ENCODE data around the gene PRDX3. TPM values are rescaled to one million over a fixed set of nuclear protein-coding genes. Genes with fewer than 3 reads are reported as not detected.

Gene PRDX3
- polyA plus RNA-seq, 2 of the 4 experiments (the other 2 are of a cell fraction), result 432 to 673 TPM

DNA sequence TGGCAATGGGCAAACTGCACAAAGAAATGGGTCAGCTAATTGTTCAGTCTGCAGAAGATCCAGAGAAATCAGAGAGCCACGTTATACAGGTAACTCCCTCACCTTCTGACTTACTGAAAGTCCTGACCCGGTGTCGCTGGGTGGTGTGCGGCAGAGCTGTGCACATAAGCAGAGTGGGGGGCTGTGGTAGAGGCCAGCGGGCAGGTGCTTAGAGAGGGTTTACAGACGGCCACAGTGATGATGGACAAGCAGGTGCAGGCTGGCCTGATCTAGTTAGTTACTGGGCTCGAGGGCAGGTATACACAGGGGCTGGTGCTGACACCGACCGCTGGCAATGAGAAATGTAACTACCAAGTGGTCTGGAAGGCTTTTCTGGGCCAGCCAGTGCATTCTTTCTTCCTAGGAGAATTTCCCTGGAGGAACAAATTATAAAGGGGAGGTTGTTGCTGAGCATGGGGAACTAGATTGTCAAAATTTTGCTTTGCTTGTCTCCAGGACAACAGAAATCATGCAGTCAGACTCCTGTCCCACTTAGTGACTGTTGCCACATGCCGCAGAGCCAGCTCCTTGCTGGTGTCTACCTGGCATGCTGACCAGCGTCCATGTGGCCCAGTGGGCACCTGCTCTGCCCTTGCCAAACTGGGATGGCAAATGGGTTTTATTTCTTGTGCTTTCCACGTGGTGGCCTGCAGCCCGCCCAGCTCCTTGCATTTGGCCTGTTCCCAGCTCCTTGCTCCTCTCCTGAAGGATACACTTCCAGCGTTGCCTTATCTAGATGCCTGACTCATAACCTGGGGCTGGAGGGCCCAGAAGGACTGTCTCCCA is 45.9 kb downstream of the PRDX3 start:
- POLR2A ChIA-PET, result interaction anchor here (1.0 kb wide), 1 partner anchor 29 kb away, joined by 3 read pairs; the partner anchor contains the start of gene DENND10
- DNase-seq (ENCODE audit: low read depth in 1 of 2, low spot score in 1 of 2), result no peak
- ATAC-seq, result no peak; a peak in 3 of 6 replicates
- H3K4me3 ChIP-seq, result no peak overlapping the region
- FAIRE-seq, result no peak
- CTCF ChIA-PET, result interaction anchor here (1.0 kb wide), 2 partner anchors 72 to 312 kb away, joined by 3 to 4 read pairs; no protein-coding TSS in a partner anchor
- no peak overlapping the region for H3K4me2 ChIP-seq
- H3K27ac ChIP-seq, result peak overlapping the region in 1 of 2 experiments; percentile 84; a peak in 3 of 6 replicates
- H3K4me1 ChIP-seq, result peaks cover 12% of the 10 kb centered on the region
- no peaks in the 10 kb centered on the region for H3K9me3 ChIP-seq
- TF ChIP-seq, protein P1, sequence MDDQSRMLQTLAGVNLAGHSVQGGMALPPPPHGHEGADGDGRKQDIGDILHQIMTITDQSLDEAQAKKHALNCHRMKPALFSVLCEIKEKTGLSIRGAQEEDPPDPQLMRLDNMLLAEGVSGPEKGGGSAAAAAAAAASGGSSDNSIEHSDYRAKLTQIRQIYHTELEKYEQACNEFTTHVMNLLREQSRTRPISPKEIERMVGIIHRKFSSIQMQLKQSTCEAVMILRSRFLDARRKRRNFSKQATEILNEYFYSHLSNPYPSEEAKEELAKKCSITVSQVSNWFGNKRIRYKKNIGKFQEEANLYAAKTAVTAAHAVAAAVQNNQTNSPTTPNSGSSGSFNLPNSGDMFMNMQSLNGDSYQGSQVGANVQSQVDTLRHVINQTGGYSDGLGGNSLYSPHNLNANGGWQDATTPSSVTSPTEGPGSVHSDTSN (IDR thresholded peaks at IDR 0.05), result no peak
- TF ChIP-seq ELK1 (IDR thresholded peaks at IDR 0.05; ENCODE audit: low read depth, low read length), result no peak
- TF ChIP-seq SMC3 (IDR thresholded peaks at IDR 0.05), result no peak
- no peak for TF ChIP-seq ZC3H11A (IDR thresholded peaks at IDR 0.05)
- TF ChIP-seq ZFP36 (IDR thresholded peaks at IDR 0.05; ENCODE audit: borderline replicate concordance, partially characterized antibody), result no peak
- no peak for TF ChIP-seq BHLHE40 (IDR thresholded peaks at IDR 0.05; ENCODE audit: low read depth, low read length)
- no peak for TF ChIP-seq NR3C1 (IDR thresholded peaks at IDR 0.05)
- TF ChIP-seq, protein P2, sequence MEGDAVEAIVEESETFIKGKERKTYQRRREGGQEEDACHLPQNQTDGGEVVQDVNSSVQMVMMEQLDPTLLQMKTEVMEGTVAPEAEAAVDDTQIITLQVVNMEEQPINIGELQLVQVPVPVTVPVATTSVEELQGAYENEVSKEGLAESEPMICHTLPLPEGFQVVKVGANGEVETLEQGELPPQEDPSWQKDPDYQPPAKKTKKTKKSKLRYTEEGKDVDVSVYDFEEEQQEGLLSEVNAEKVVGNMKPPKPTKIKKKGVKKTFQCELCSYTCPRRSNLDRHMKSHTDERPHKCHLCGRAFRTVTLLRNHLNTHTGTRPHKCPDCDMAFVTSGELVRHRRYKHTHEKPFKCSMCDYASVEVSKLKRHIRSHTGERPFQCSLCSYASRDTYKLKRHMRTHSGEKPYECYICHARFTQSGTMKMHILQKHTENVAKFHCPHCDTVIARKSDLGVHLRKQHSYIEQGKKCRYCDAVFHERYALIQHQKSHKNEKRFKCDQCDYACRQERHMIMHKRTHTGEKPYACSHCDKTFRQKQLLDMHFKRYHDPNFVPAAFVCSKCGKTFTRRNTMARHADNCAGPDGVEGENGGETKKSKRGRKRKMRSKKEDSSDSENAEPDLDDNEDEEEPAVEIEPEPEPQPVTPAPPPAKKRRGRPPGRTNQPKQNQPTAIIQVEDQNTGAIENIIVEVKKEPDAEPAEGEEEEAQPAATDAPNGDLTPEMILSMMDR (IDR thresholded peaks at IDR 0.05), result no peak
- no peak for TF ChIP-seq HOXB13 (CRISPR knock-in tag; IDR thresholded peaks at IDR 0.05; ENCODE audit: low read depth)
- TF ChIP-seq RARB (CRISPR knock-in tag; IDR thresholded peaks at IDR 0.05), result no peak
- TF ChIP-seq KDM1A (IDR thresholded peaks at IDR 0.05; ENCODE audit: low read depth), result no peak
- no peak for TF ChIP-seq CEBPB (IDR thresholded peaks at IDR 0.05)
- no peak for TF ChIP-seq EHMT2 (IDR thresholded peaks at IDR 0.05; ENCODE audit: low read depth)
- WGBS (ENCODE audit: missing lambda C conversion rate), result 92% methylated on average over 14 of the region's 14 CpGs

- DNase-seq (ENCODE audit: low read depth in 1 of 2, low spot score in 1 of 2), result peak in 1 of 2 experiments; percentile 35
Measured at GRCh38 chr10:119131512-119132240, 46.9 kb downstream of the PRDX3 start.

More at GRCh38 chr10:119131512-119132240, 46.9 kb downstream of the PRDX3 start:
- WGBS (ENCODE audit: missing lambda C conversion rate), result 39% methylated on average over 10 of the region's 10 CpGs
- FAIRE-seq (no peak), ATAC-seq (peak; percentile 55 to 67; a peak in 4 of 6 replicates)
- peaks cover 12% of the 10 kb centered on the region for H3K4me1 ChIP-seq
- ChIA-PET CTCF (interaction anchor here (1.0 to 1.2 kb wide), 2 partner anchors 30 to 313 kb away, joined by 3 read pairs; no protein-coding TSS in a partner anchor), POLR2A (interaction anchor here (0.8 to 1.1 kb wide), 2 partner anchors 18 to 27 kb away, joined by 3 read pairs; no protein-coding TSS in a partner anchor)
- H3K9me3 ChIP-seq, result no peaks in the 10 kb centered on the region
- H3K4me3 ChIP-seq, result peak overlapping the region; percentile 31
- H3K4me2 ChIP-seq, result peak overlapping the region; percentile 76
- peak overlapping the region; percentile 68 to 84 for H3K27ac ChIP-seq
- no peak for TF ChIP-seq FOSL2 (IDR thresholded peaks at IDR 0.05)
- TF ChIP-seq FOSL2 (CRISPR knock-in tag; IDR thresholded peaks at IDR 0.05), result peak; percentile 21; the same call in 1 of the 2 replicates
- no peak for TF ChIP-seq HOXB5 (CRISPR knock-in tag; IDR thresholded peaks at IDR 0.05)
- TF ChIP-seq, protein P3, sequence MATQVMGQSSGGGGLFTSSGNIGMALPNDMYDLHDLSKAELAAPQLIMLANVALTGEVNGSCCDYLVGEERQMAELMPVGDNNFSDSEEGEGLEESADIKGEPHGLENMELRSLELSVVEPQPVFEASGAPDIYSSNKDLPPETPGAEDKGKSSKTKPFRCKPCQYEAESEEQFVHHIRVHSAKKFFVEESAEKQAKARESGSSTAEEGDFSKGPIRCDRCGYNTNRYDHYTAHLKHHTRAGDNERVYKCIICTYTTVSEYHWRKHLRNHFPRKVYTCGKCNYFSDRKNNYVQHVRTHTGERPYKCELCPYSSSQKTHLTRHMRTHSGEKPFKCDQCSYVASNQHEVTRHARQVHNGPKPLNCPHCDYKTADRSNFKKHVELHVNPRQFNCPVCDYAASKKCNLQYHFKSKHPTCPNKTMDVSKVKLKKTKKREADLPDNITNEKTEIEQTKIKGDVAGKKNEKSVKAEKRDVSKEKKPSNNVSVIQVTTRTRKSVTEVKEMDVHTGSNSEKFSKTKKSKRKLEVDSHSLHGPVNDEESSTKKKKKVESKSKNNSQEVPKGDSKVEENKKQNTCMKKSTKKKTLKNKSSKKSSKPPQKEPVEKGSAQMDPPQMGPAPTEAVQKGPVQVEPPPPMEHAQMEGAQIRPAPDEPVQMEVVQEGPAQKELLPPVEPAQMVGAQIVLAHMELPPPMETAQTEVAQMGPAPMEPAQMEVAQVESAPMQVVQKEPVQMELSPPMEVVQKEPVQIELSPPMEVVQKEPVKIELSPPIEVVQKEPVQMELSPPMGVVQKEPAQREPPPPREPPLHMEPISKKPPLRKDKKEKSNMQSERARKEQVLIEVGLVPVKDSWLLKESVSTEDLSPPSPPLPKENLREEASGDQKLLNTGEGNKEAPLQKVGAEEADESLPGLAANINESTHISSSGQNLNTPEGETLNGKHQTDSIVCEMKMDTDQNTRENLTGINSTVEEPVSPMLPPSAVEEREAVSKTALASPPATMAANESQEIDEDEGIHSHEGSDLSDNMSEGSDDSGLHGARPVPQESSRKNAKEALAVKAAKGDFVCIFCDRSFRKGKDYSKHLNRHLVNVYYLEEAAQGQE (IDR thresholded peaks at IDR 0.05), result no peak
- TF ChIP-seq MAFK (IDR thresholded peaks at IDR 0.05; ENCODE audit: partially characterized antibody), result peak; percentile 79
- no peak for TF ChIP-seq HMGXB4 (CRISPR knock-in tag; IDR thresholded peaks at IDR 0.05; ENCODE audit: borderline replicate concordance)
- no peak for TF ChIP-seq KDM5A (IDR thresholded peaks at IDR 0.05)
- 0 out of 2 replicates have a peak, but pooled peaks have one; percentile 3 for TF ChIP-seq NFE2L2 (conservative IDR thresholded peaks at IDR 0.05; ENCODE audit: low read length)
- no peak for TF ChIP-seq ESRRA (IDR thresholded peaks at IDR 0.05; ENCODE audit: borderline replicate concordance, low read length)

All from A549 (cell line).